HG03135 (cell line): ENCODE data around the gene COX4I1.

ENCODE experiments used
- ATAC-seq: cut with Tn5 transposase; IDR thresholded peaks from one replicate; pipeline ENCODE4 v1.9.1; 2021; ENCODE audit warnings: mild to moderate bottlenecking, moderate library complexity; ENCODE audit not compliant: unreplicated experiment

The COX4I1 gene

DNA sequence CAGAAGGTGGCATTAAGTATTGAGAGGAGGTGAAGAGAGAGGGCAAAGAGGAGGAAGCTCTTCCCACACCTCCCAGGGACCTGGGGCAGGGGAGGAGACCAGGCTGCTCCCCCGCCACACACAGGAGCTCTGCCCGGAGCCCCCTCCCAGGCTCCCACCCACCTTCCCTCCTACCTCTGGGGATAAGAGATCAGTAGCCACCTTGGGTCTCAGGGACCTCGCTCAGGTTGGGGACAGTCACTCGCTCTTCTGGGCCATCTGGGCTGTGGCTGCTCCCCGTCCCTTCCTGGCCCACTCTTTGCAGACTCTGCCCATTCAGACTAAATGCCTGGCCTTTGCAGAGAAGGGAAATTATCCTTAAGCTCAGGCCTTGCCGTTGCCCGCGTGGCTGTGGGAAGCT, 33.7 kb upstream of the COX4I1 start:
- no peak for ATAC-seq

DNA sequence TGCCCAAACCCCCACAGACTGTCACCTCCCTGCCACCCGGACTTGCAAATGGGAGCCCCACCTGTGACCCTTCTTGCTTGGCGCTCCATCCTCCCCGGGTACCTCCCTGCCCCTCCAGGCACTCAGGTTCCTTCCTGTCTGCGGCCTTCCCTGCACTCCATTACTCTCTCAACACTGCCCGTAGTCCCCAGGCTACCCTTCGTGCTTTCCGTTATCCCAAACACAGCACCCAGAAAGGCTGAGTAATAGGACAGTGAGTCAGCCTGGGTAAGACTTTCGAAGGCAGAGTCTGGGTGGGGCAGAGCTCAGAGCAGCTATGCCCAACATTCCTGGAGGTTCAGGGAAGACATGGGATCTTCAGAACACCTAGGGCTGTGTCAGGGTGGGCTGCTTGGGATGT, 32.0 kb upstream of the COX4I1 start:
- no peak for ATAC-seq

DNA sequence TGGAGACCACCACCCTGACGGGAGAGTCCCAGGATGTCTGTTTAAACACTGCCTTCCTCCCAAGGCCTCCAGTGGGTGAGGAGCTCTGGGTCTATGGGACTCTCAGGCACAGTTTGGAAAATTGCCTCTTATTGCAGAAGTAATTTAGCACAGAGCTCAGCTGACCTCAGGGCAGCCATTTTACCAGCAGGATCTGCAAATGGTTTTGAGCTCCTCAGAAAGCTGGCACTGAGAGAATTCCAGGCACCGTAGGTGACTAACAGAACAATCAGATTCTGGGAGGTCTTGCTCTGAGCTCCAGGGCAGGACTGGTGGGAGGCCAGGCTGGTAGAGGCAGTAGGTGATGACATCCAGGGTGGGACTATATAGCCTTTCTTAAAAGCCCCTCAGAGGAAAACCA, 31.3 kb upstream of the COX4I1 start:
- ATAC-seq = no peak

DNA sequence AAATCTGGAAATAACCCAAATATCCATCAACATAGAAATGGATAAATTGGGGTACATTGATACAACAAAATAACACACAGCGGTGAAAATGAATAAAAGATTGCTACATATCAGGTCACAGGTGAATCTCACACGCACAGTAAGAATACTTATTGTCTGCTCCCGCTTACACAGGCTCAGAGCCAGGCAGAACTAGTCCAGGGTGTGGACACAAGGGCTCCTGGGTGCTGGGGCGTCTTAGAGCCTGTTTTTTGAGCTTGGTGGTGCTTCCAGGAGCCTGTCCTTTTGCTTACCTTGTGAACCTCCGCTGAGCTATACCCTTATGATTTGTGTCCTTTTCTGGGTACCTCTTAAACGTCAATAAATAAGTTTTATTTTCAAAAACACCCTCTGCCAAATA, 28.8 kb upstream of the COX4I1 start:
- no peak for ATAC-seq

DNA sequence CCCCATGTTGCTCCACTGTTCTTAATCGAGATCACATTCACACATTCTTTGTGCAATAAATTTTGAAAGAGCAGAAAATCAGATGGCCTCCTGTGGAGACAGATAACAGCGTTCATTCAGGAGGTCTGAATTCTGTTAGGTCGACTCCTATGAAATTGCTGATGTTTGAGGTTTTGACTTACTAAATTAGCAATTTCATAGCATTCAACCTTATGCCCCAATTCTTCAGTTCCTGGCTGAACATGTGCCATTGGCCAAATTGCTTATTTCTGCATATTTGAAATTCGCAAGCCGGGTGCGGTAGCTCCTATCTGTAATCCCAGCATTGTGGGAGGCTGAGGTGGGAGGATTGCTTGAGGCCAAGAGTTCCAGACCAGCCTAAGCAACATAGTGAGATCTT, 26.5 kb upstream of the COX4I1 start:
- ATAC-seq = no peak

DNA sequence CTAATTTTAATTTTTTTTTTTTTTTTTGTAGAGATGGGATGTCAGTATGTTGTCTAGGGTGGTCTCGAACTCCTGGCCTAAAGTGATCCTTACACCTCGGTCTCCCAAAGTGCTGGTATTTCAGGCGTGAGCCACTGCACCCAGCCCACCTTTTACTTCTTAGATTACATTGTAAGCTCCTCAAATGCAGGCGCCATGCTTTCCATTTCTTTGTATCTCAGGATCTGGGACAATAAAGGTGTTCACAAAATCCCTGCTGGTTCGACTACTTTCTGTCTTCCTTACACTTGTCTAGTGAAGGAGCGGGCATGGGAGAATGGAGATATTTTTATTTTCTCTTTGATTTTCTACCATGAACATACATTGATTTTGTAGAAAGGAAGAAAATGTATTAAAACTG, 25.4 kb upstream of the COX4I1 start:
- ATAC-seq = no peak

DNA sequence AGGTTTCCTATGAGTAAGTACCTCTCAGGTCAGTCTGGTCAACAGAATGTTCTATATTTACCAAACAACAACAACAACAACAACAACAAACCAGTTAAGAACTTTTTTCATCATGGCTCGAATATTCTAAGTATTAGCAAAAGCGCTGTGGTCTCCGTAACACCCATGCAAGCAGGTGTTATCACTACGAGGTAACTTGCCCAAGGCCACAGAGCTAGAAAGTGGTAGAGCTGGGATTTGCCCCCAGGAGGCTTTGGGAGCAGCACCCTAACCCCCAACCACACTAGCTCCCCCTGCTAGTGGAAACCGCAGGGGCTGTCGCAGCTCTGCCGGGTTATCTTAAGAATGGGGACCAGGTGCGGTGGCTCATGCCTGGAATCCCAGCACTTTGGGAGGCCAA, 24.7 kb upstream of the COX4I1 start:
- no peak for ATAC-seq

DNA sequence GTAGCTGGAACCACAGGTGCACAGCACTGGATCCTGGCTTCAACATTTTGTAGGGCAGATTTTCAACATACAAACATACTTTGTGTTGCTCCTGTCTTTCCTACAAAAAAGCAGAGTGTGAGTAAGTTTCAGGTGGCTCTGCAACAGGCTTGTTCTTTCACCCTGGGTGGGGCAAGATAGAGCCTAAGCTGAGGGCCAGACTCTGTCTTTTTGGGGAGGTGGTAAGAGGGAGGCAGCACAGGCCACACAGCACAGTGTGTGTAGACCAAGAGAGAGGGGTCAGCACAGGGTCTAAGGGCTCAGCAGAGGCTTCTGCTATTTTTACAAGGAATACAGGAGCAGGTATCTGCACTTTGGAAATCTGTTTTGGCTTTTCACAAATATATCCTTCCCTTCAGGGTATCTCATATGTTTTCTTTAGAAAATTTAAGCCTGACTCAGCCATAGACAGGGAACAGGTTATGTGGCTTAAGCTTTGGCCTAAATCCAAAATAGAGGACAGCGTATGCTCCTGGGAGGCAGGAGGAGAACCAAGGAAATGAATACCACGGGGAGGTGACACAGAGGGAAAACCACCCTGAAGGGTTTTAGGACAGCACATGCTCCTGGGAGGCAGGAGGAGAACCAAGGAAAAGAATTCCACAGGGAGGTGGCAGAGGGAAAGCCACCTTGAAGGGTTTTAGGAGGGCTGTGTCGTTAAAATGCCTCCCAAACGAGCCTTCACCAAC, 21.7 kb upstream of the COX4I1 start:
- ATAC-seq = no peak

DNA sequence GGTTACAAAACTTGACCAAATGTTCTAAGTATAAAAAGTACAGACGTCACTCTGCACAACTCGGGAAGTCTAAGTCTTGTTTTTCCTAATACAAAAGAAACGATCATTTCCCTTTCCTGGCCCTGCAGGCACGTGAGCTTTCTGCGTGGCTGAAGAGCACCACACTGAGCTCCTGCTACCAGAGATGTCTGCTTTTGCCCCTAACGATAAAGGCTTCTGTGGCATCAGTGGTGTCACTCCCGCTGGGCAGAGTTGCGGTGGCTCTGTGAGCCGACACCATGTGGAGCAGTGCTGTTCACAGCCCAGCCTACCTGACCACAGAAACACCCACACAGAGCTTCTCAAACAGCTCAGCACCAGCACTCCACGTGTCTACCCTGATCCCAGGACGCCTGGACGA, 20.6 kb upstream of the COX4I1 start:
- no peak for ATAC-seq

DNA sequence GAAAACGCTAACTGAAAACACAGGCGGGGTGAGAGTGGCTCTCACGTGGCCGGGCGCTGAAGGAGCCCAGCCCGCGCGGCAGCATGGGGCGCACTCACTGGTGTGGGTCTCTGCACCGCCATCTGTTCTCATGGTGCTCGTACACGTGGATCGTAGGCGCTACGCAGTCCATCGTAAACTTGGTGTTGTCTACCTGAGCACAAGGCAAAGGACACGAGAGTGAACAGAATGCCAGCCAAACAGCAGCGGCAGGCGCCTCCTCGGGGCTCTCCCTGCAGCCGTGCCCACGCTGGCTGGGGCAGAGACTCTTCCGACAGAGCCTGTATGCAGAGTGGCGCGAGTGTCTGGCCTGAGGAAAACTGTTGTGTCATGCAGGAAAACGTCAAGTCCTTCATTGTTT, 19.2 kb upstream of the COX4I1 start:
- ATAC-seq = no peak

DNA sequence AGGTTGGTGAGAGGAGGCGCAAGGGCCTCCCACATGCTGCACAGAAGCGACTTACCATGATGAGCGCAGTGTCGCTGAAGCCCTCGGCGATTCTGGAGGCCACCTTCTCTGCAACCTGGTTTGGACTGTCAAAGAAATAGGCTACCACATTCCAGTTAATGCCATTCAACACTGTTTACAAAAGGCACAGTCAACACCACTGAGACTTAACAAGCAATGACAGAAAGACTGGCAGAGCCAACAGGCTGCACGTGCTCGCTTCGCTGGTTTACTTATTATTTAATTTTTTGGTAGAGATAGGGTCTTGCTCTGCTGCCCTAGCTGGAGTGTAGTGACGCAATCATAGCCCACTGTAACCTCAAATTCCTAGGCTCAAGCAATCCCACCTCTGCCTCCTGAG, 18.3 kb upstream of the COX4I1 start:
- no peak for ATAC-seq

DNA sequence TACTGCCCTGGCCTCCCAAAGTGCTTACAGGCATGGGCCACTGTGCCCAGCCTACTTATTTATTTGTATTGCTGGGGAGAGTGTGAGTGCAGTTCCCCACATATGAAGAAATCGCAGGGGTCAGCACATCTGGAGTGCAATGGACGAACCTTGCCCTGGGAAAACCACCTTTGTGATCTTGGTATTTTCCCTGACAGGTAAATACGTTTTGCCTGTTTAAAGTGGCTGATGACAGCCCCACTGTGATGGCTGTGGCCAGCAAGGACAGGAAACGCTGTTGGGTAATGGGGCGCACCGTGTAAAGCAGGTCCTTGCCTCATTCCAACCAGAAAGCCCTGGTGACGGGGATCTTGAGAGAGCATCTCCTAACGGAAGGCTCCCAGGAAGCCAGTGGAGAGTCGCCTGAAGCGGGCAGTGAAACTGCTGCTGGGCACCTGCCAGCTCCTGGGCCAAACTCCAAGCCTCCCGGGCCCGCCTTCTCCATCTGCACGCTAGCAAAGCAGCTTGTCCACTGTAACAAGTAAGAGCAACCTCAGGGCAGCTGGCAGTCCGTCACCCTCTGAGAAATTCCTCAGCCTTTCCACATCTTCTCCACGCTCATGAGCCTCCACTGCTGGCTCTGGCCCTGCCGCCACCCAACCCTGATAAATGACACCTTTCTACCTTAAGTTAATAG, 17.7 kb upstream of the COX4I1 start:
- ATAC-seq = no peak

DNA sequence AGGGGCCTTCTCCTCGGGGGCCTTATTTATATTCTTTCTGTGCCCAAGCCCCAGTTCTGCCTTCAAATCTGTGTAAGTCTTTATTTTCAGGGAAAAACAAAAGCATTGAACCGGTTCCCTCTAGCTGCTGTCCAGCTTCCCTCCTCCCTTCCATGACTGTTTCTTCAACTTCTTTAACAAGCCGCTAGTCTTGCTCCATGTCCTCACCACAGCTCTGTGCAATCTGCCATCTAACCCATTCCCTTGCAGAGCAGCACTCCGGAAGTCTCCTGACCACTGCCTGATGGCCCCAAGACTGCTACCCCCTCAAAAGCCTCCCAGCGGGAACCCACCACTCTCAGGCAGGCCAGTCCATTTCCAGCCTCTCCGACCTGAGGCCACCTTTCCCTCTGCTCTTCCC, 17.0 kb upstream of the COX4I1 start:
- ATAC-seq = no peak

DNA sequence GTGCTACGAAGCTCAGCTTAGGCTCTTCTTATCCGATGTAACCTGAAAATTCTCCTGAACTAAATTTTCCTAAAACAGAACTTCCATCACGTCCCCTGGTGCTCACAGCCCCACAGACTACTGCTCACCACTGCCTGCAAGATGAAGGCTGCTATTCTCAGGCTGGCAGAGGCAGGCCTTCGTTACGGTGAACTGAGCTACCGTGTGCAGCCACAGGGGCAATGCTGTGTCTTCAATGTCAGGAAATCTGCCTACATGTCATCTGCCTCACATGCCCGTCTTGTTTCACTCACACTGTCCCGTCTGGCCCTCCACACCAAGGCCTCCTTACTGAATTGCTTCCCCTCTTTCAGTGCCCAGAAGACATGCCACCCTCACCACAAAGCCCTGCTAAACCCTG, 16.1 kb upstream of the COX4I1 start:
- ATAC-seq = no peak

DNA sequence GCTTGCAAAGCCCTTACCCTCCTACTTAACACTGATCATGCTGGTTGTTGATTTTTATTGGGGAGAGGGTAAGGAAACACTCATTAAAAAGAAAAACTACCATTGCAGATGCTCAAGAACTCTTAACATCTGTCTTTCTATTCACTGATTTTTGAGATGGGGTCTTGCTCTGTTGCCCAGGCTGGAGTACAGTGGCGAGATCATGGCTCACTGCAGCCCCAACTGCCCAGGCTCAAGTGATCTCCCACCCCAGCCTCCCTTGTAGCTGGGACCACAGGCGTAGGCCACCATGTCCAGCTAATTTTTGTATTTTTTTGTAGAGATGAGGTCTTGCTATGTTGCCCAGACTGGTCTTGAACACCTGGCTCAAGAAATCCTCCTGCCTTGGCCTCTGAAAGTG, 14.7 kb upstream of the COX4I1 start:
- no peak for ATAC-seq

DNA sequence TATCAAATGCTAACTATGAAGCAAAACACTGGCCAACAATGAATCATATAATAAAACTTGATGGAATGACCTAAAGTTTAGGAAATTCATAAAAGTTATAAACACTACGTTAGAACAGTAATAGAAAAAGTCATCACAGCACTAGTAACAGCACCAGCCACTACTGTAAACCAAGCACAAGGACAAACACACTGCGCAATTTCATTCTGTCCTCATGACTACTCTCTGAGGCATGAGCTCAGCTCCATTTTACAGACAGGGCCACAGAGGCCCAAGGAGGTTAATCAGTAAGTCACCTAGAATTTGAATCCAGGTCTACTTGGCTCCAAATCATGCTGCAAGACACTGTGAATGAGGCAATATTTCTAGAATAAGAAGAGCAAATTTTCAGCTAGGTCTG, 13.6 kb upstream of the COX4I1 start:
- no peak for ATAC-seq

DNA sequence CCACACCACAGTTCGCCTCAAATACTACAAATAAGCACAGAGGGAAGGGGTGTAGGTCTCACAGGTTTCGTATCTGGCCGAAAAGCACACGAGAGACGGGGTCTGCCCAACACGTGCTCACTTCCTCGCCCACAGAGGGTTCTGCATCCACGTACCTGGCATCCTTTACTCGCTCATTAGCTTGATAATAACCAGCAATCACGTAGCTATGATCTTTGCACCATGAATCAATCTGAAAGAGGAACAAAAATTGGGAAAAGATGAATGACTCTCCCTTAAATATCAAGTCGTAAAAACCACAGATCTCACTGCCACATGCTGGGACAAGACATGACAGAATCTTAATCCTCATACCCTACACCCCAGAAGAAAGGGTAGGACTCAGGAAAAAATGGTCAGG, 10.7 kb upstream of the COX4I1 start:
- ATAC-seq = no peak

DNA sequence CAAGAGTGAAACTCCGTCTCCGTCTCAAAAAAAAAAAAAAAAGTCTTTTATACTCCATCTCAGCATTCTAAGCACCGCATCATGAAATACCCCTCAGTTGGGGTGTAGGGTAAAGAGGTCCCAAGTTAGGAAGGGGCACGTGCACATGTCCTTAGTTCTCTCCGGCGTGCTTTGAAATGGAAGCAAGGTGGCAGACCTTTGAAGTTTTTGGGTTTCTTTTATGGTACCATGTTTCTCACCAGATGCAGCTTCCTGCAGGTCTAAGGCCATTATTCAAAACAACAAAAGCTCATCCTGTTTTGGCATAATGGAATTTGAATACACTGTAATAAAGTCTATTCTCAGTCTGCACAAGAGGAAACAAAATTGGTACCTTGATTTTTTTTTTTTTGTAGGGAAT, 9.7 kb upstream of the COX4I1 start:
- no peak for ATAC-seq

DNA sequence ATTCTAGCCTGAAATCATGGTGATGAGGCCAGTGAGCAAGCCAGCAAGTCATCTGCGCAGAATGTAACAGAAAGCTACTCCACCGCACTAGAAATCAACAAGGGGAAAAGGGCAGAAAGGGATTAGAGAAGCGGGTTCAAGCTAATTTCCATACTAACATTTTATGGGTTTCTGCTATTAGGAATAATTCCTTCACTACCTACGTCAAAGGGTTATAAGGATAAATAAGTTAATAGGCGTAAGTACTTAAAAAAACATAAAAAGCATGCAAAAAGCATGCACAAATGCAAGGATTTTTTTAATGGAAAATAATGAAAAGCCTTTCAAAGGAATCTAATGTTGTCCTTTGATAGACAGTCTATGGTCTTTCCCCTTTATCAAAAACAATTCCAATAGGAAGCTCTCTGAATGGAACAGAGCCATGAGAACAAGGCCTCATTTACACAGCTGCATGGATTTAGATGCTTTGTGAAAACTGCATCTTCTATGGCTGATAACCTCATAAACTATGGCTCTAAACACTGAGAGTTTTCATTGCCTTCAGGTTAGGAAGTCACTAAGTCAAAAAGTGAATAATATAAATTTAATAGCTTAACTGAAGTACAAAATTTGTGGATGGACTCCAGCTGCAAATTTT, 5.7 kb upstream of the COX4I1 start:
- ATAC-seq = no peak

DNA sequence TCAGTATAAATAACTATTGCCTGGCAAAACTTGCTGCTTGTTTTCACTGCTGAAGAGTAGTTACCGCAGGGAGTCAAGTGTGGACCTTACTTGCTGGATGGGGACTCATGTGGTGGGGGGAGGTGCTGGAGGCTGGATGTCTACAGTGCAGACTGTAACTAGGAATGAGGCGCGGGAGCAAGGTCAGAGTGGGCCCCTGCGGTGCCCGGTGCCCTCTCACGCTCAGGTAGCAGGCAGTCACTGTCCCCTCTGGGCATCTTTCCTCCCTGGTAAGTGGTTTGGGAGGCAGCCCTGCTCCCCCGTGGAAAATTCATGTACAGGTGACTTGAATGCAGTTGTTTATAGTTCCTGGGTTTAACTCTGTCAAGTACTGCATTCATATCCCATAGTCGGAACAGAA, 4.8 kb upstream of the COX4I1 start:
- no peak for ATAC-seq

DNA sequence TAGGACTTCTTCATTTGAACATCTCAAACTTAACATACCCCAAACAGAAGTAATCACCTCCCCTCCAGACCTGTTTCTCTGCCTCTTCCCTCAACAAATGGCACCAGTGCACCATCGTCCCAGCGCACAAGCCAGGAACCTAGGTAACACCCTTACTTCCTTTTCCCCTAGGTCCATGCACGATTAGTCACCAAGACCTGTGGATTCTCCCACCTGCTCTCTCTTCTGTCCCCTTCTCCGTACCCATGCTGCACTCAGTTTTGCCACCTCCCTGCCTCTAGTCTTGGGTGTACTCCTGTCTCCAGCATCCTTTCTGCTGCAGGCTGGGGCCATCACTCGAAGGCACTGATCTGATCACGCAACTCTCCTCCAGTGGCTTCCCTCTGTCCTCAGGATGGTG, 3.3 kb upstream of the COX4I1 start:
- ATAC-seq = no peak

DNA sequence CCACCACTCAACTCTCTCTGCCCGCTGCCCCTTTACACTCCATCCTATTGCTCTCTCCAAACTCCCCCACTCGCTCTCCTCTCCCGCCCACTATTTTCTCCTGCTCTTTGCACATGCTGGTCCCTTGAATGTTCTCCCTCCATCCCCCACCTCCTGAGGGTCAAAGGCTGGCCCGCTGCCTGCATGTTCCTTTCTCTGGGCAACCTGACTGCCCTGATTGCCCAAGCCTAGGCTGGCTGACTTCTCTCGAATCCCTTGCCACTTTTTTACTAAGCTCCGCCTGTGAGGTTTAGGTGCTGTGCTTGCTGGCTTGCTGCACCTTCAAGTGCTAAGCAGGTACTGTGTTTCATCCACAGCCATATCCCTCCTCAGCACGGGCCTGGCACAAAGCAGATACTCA, 2.9 kb upstream of the COX4I1 start:
- no peak for ATAC-seq
